WTC11 (cell line): ENCODE measurements around the gene IRF1. TPM values are rescaled to one million over a fixed set of nuclear protein-coding genes. Genes with fewer than 3 reads are reported as not detected.

Experiments
- ATAC-seq: fragments of 200-7000 bp; cut with Tn5 transposase; 2 replicates; pipeline ENCODE4 v1.10.0; 2021; ENCODE audit warnings: mild to moderate bottlenecking, moderate library complexity
- CTCF ChIA-PET: fragments of 300-600 bp; sonication (Branson Sonifier 250); formaldehyde crosslinking; loops from one replicate; lab custom pipeline; 2021; ENCODE audit warnings: antibody characterized with exemption; lab: Charles Lee
- POLR2A ChIA-PET: fragments of 350-600 bp; sonication (Branson Sonifier 250); formaldehyde crosslinking; loops from one replicate; lab custom pipeline; 2021; ENCODE audit warnings: antibody characterized with exemption; lab: Charles Lee
- DNase-seq: peaks from one replicate; pipeline ENCODE4 v3.0.0; 2021; ENCODE audit warnings: low spot score
- H3K27ac Mint-ChIP-seq: 2 replicates; pipeline ENCODE4 v1.8.0; 2021; ENCODE audit warnings: mixed read lengths
- H3K27me3 Mint-ChIP-seq: 2 replicates; pipeline ENCODE4 v1.8.0; 2021; ENCODE audit warnings: low read depth, mild to moderate bottlenecking, moderate library complexity, mixed read lengths
- H3K36me3 Mint-ChIP-seq: 2 replicates; pipeline ENCODE4 v1.8.0; 2021; ENCODE audit warnings: mixed read lengths
- H3K4me1 Mint-ChIP-seq: 2 replicates; pipeline ENCODE4 v1.8.0; 2022; ENCODE audit warnings: mixed read lengths
- H3K4me3 Mint-ChIP-seq: 2 replicates; pipeline ENCODE4 v1.8.0; 2021; ENCODE audit warnings: mild to moderate bottlenecking, moderate library complexity, mixed read lengths
- H3K9me3 Mint-ChIP-seq: 2 replicates; pipeline ENCODE4 v1.8.0; 2021; ENCODE audit warnings: mixed read lengths
- CBFB ChIP-seq: sonication (generic); formaldehyde crosslinking; IDR thresholded peaks from 2 replicates; pipeline ENCODE4 v1.8.1; 2022; ENCODE audit warnings: mild to moderate bottlenecking, low read depth, missing genetic modification reagents
- CREM ChIP-seq: sonication (generic); formaldehyde crosslinking; IDR thresholded peaks from 2 replicates; pipeline ENCODE4 v1.8.1; 2022; ENCODE audit warnings: mild to moderate bottlenecking, missing genetic modification reagents, moderate library complexity
- E2F4 ChIP-seq: sonication (generic); formaldehyde crosslinking; IDR thresholded peaks from 2 replicates; pipeline ENCODE4 v1.8.1; 2022; ENCODE audit warnings: low read depth, mild to moderate bottlenecking, moderate library complexity, missing genetic modification reagents, borderline replicate concordance
- E2F5 ChIP-seq: sonication (generic); formaldehyde crosslinking; IDR thresholded peaks from 2 replicates; pipeline ENCODE4 v1.8.1; 2022; ENCODE audit warnings: mild to moderate bottlenecking, moderate library complexity, missing genetic modification reagents
- EMX1 ChIP-seq: fragments of 250-450 bp; sonication (Bioruptor Pico); IDR thresholded peaks from 2 replicates; pipeline ENCODE4 v1.8.0; 2021; ENCODE audit warnings: mild to moderate bottlenecking
- ETV6 ChIP-seq: sonication (generic); formaldehyde crosslinking; IDR thresholded peaks from 2 replicates; pipeline ENCODE4 v1.8.1; 2022; ENCODE audit warnings: mild to moderate bottlenecking, missing genetic modification reagents
- KAT7 ChIP-seq: sonication (generic); formaldehyde crosslinking; IDR thresholded peaks from 2 replicates; pipeline ENCODE4 v1.8.1; 2023; ENCODE audit warnings: missing genetic modification reagents, mild to moderate bottlenecking, borderline replicate concordance
- OVOL2 ChIP-seq: fragments of 250-450 bp; sonication (Bioruptor Pico); IDR thresholded peaks from 2 replicates; pipeline ENCODE4 v1.9.0; 2021; ENCODE audit warnings: mild to moderate bottlenecking, borderline replicate concordance
- PRRX2 ChIP-seq: fragments of 250-450 bp; sonication (Bioruptor Pico); IDR thresholded peaks from 2 replicates; pipeline ENCODE4 v1.8.0; 2021; ENCODE audit warnings: mild to moderate bottlenecking
- RELA ChIP-seq: sonication (generic); formaldehyde crosslinking; IDR thresholded peaks from 2 replicates; pipeline ENCODE4 v1.8.1; 2022; ENCODE audit warnings: missing genetic modification reagents, mild to moderate bottlenecking, borderline replicate concordance
- ZNF532 ChIP-seq: fragments of 250-450 bp; sonication (Bioruptor Pico); IDR thresholded peaks from 2 replicates; pipeline ENCODE4 v1.9.0; 2021; ENCODE audit warnings: mild to moderate bottlenecking, borderline replicate concordance
- total RNA-seq: library from RNA; stranded (reverse); gene quantifications from 3 replicates; pipeline ENCODE4 v1.2.3, GENCODE V29; 2021
- TF ChIP-seq, protein P1 (sequence below): sonication (generic); formaldehyde crosslinking; IDR thresholded peaks from 2 replicates; pipeline ENCODE4 v1.8.0; 2022; ENCODE audit warnings: mild to moderate bottlenecking, missing genetic modification reagents
- TF ChIP-seq, protein P2 (sequence below): sonication (generic); formaldehyde crosslinking; IDR thresholded peaks from 2 replicates; pipeline ENCODE4 v1.8.0; 2022; ENCODE audit warnings: mild to moderate bottlenecking, missing genetic modification reagents

Gene IRF1
- total RNA-seq, 1 experiment from 2014 or later: 8.8 TPM

- Mint-ChIP-seq H3K9me3 (no peaks in the 10 kb centered on the region), H3K27me3 (no peaks in the 10 kb centered on the region), H3K27ac (no peak overlapping the region), H3K4me3 (no peak overlapping the region), H3K4me1 (peaks cover 10% of the 10 kb centered on the region), H3K36me3 (no peaks in the 10 kb centered on the region)
- no peak for DNase-seq
- TF ChIP-seq OVOL2 (CRISPR knock-in tag): no peak
- TF ChIP-seq RELA: no peak
- TF ChIP-seq, protein P1, sequence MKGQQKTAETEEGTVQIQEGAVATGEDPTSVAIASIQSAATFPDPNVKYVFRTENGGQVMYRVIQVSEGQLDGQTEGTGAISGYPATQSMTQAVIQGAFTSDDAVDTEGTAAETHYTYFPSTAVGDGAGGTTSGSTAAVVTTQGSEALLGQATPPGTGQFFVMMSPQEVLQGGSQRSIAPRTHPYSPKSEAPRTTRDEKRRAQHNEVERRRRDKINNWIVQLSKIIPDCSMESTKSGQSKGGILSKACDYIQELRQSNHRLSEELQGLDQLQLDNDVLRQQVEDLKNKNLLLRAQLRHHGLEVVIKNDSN (CRISPR knock-in tag): no peak
- no peak for TF ChIP-seq CBFB (CRISPR knock-in tag)
- TF ChIP-seq ZNF532 (CRISPR knock-in tag): no peak
- TF ChIP-seq CREM (CRISPR knock-in tag): no peak
- no peak for TF ChIP-seq E2F4 (CRISPR knock-in tag)
- TF ChIP-seq E2F5: no peak
- TF ChIP-seq KAT7 (CRISPR knock-in tag): no peak
- TF ChIP-seq, protein P2, sequence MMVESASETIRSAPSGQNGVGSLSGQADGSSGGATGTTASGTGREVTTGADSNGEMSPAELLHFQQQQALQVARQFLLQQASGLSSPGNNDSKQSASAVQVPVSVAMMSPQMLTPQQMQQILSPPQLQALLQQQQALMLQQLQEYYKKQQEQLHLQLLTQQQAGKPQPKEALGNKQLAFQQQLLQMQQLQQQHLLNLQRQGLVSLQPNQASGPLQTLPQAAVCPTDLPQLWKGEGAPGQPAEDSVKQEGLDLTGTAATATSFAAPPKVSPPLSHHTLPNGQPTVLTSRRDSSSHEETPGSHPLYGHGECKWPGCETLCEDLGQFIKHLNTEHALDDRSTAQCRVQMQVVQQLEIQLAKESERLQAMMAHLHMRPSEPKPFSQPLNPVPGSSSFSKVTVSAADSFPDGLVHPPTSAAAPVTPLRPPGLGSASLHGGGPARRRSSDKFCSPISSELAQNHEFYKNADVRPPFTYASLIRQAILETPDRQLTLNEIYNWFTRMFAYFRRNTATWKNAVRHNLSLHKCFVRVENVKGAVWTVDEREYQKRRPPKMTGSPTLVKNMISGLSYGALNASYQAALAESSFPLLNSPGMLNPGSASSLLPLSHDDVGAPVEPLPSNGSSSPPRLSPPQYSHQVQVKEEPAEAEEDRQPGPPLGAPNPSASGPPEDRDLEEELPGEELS (CRISPR knock-in tag): no peak
- no peak for TF ChIP-seq ETV6 (CRISPR knock-in tag)
- no peak for TF ChIP-seq EMX1
- TF ChIP-seq PRRX2: no peak
- ATAC-seq: peak; percentile 63
- POLR2A ChIA-PET: interaction anchor here (1.2 kb wide), 1 partner anchor 90 kb away, joined by 3 read pairs; no protein-coding TSS in a partner anchor
- CTCF ChIA-PET: interaction anchor here (0.8 to 4.7 kb wide), 3 partner anchors 14 to 50 kb away, joined by 3 to 21 read pairs (median 11); partner anchors contain the start of gene IRF1
These were observed 13.4 kb downstream of the IRF1 start for GRCh38 chr5:132476876-132477781.
